Measurements from ENCODE around the gene SCD5. TPM values are rescaled to one million over a fixed set of nuclear protein-coding genes. Genes with fewer than 3 reads are reported as not detected.
"Not testable (repeated sequence)": the region's sequence is repeated elsewhere in the genome, so short reads cannot be mapped to it uniquely, and the experiment has no call there.

The SCD5 gene
- total RNA-seq, 1 donor from 2014 or later, result 36.6 TPM

- no peak for DNase-seq (ENCODE audit: extremely low spot score, unreplicated experiment)
These were observed 24.5 kb upstream of the SCD5 start for GRCh38 chr4:82823062-82823461.

GRCh38 chr4:82820689-82821088 is 22.1 kb upstream of the SCD5 start:
- Mint-ChIP-seq H3K27me3 (no peaks in the 10 kb centered on the region), H3K4me1 (ENCODE audit: unreplicated experiment) (no peaks in the 10 kb centered on the region), H3K9me3 (no peaks in the 10 kb centered on the region), H3K4me3 (no peak overlapping the region), H3K36me3 (peaks cover 52% of the 10 kb centered on the region), H3K27ac (no peak overlapping the region)
- no peak for TF ChIP-seq CTCF (conservative IDR thresholded peaks at IDR 0.05)
- no peak for DNase-seq (ENCODE audit: extremely low spot score, unreplicated experiment)

More at GRCh38 chr4:82823062-82823461, 24.5 kb upstream of the SCD5 start:
- H3K4me1 Mint-ChIP-seq (ENCODE audit: unreplicated experiment), result no peaks in the 10 kb centered on the region
- no peak overlapping the region for H3K4me3 Mint-ChIP-seq
- no peak overlapping the region for H3K27ac Mint-ChIP-seq
- no peak for TF ChIP-seq CTCF (conservative IDR thresholded peaks at IDR 0.05)
- no peaks in the 10 kb centered on the region for H3K9me3 Mint-ChIP-seq
- peaks cover 59% of the 10 kb centered on the region for H3K36me3 Mint-ChIP-seq
- no peaks in the 10 kb centered on the region for H3K27me3 Mint-ChIP-seq

- Mint-ChIP-seq H3K9me3 (no peaks in the 10 kb centered on the region), H3K27ac (no peak overlapping the region), H3K4me3 (no peak overlapping the region), H3K36me3 (peaks cover 44% of the 10 kb centered on the region), H3K4me1 (ENCODE audit: unreplicated experiment) (peaks cover 6% of the 10 kb centered on the region), H3K27me3 (no peaks in the 10 kb centered on the region)
- no peak for DNase-seq (ENCODE audit: extremely low spot score, unreplicated experiment)
- no peak for TF ChIP-seq CTCF (conservative IDR thresholded peaks at IDR 0.05)
These were observed 20.4 kb upstream of the SCD5 start for GRCh38 chr4:82818664-82819662.

GRCh38 chr4:82816874-82817273 is 18.3 kb upstream of the SCD5 start:
- not testable (repeated sequence) for H3K4me3 Mint-ChIP-seq; H3K27ac Mint-ChIP-seq; DNase-seq (ENCODE audit: extremely low spot score, unreplicated experiment); H3K9me3 Mint-ChIP-seq; H3K27me3 Mint-ChIP-seq
- peaks cover 19% of the 10 kb centered on the region for H3K4me1 Mint-ChIP-seq (ENCODE audit: unreplicated experiment)
- peaks cover 30% of the 10 kb centered on the region for H3K36me3 Mint-ChIP-seq

- Mint-ChIP-seq H3K36me3 (peaks cover 14% of the 10 kb centered on the region), H3K4me1 (ENCODE audit: unreplicated experiment) (peaks cover 34% of the 10 kb centered on the region), H3K27ac (no peak overlapping the region), H3K4me3 (no peak overlapping the region), H3K27me3 (no peaks in the 10 kb centered on the region), H3K9me3 (no peaks in the 10 kb centered on the region)
- TF ChIP-seq CTCF (conservative IDR thresholded peaks at IDR 0.05), result no peak
- no peak for DNase-seq (ENCODE audit: extremely low spot score, unreplicated experiment)
These were observed 15.4 kb upstream of the SCD5 start for GRCh38 chr4:82814034-82814433.

- peak overlapping the region; percentile 3 for H3K27ac Mint-ChIP-seq
- H3K36me3 Mint-ChIP-seq, result peaks cover 4% of the 10 kb centered on the region
- H3K27me3 Mint-ChIP-seq, result peaks cover 3% of the 10 kb centered on the region
- H3K4me1 Mint-ChIP-seq (ENCODE audit: unreplicated experiment), result peaks cover 34% of the 10 kb centered on the region
- peak overlapping the region; percentile 16 for H3K4me3 Mint-ChIP-seq
- H3K9me3 Mint-ChIP-seq, result no peaks in the 10 kb centered on the region
- TF ChIP-seq CTCF (conservative IDR thresholded peaks at IDR 0.05), result no peak
- no peak for DNase-seq (ENCODE audit: extremely low spot score, unreplicated experiment)
These were observed 13.3 kb upstream of the SCD5 start for GRCh38 chr4:82811838-82812341.

Data from type B pancreatic cell (in vitro differentiated cells).